CD4-positive, CD25-positive, alpha-beta regulatory T cell (primary cell): ENCODE results near the gene DIAPH2. TPM values are rescaled to one million over a fixed set of nuclear protein-coding genes. Genes with fewer than 3 reads are reported as not detected.

Source experiments
- ATAC-seq, 2 donors: fragments of 150-1000 bp; cut with Tn5 transposase; one replicate each; pipeline ENCODE4 v1.10.0; 2021; ENCODE audit warnings: low read depth in 2 of 2, moderate number of reproducible peaks in 2 of 2, moderate library complexity in 1 of 2
- DNase-seq, 3 donors: peaks; one replicate each; pipeline versions ENCODE4 v3.0.0 to v3.0.0-alpha.2; 2012 to 2022; ENCODE audit warnings: mixed read lengths in 1 of 3
- H3K27ac ChIP-seq: one replicate; pipeline ENCODE4 v1.7.0; 2013; ENCODE audit warnings: mild to moderate bottlenecking, low read length; ENCODE audit not compliant: insufficient read depth, poor library complexity, severe bottlenecking
- H3K27me3 ChIP-seq: one replicate; pipeline ENCODE4 v1.7.0; 2013; ENCODE audit warnings: low read length; ENCODE audit not compliant: control insufficient read depth, insufficient read depth
- H3K36me3 ChIP-seq: one replicate; pipeline ENCODE4 v1.7.0; 2013; ENCODE audit warnings: mild to moderate bottlenecking, low read length, moderate library complexity; ENCODE audit not compliant: control insufficient read depth, insufficient read depth
- H3K4me1 ChIP-seq: 2 replicates; pipeline ENCODE4 v1.7.0; 2013; ENCODE audit warnings: mild to moderate bottlenecking, low read length; ENCODE audit not compliant: insufficient read depth, control insufficient read depth, poor library complexity, severe bottlenecking
- H3K4me3 ChIP-seq: one replicate; pipeline ENCODE4 v1.7.0; 2013; ENCODE audit warnings: low read depth, mild to moderate bottlenecking, low read length, moderate library complexity
- H3K9me3 ChIP-seq, 2 experiments: 1 replicate in 1 of 2; 2 replicates in 1 of 2; pipeline ENCODE4 v1.7.0; 2013; ENCODE audit warnings: low read length in 2 of 2, mild to moderate bottlenecking in 1 of 2, moderate library complexity in 1 of 2; ENCODE audit not compliant: control insufficient read depth in 2 of 2
- H3K27ac Mint-ChIP-seq, 3 donors: one replicate each; pipeline ENCODE4 v1.8.0; 2020 to 2022; ENCODE audit warnings: mild to moderate bottlenecking in 3 of 3, mixed read lengths in 3 of 3, moderate library complexity in 2 of 3
- H3K27me3 Mint-ChIP-seq: one replicate; pipeline ENCODE4 v1.8.0; 2022; ENCODE audit warnings: mild to moderate bottlenecking, mixed read lengths
- H3K36me3 Mint-ChIP-seq: one replicate; pipeline ENCODE4 v1.8.0; 2020; ENCODE audit warnings: mixed read lengths
- H3K4me1 Mint-ChIP-seq, 4 donors: one replicate each; pipeline ENCODE4 v1.8.0; 2020 to 2022; ENCODE audit warnings: mixed read lengths in 4 of 4, mild to moderate bottlenecking in 1 of 4
- H3K4me3 Mint-ChIP-seq, 4 donors: one replicate each; pipeline ENCODE4 v1.8.0; 2020 to 2022; ENCODE audit warnings: mild to moderate bottlenecking in 4 of 4, mixed read lengths in 4 of 4, moderate library complexity in 3 of 4
- H3K9me3 Mint-ChIP-seq, 7 donors: one replicate each; pipeline ENCODE4 v1.8.0; 2020 to 2022; ENCODE audit warnings: mixed read lengths in 7 of 7, mild to moderate bottlenecking in 3 of 7, moderate library complexity in 2 of 7
- polyA plus RNA-seq, 4 donors: library from polyadenylated mRNA; unstranded; fragments of 300-500 nt; fragmentation: Illumina TruSeq; gene quantifications; one replicate each; pipeline ENCODE4 v1.2.3, GENCODE V29; 2021
- total RNA-seq: library from RNA; stranded (reverse); gene quantifications from one replicate; pipeline ENCODE4 v1.2.3, GENCODE V29; 2022

DIAPH2 gene
- total and polyA plus RNA-seq, 5 donors from 2014 or later: 6.3 to 17.0 (median 6.6) TPM

DNA sequence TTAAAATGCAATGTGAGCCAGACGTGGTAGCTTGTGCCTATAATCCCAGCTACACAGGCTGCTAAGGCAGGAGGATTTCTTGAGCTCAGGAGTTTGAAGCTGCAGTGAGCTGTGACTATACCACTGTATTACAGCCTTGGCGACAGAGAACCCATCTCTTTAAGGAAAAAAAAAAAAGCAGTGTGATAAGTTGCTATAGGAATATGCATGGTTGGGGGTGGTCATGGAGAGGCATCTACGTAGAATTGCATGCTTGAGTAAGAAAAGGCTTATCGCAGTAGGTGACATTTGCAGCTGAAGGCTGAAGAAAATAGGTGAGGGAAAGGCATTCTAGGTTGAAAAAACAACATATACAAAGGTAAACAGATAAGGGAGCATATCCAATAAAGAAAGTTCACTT is 4.1 kb downstream of the DIAPH2 start:
- H3K27me3 ChIP-seq: no peaks in the 10 kb centered on the region
- no peak for DNase-seq
- H3K4me3 Mint-ChIP-seq: no peak overlapping the region
- H3K27ac Mint-ChIP-seq: no peak overlapping the region
- H3K4me1 Mint-ChIP-seq: peaks cover 8 to 25% (median 14%) of the 10 kb centered on the region in 4 donors
- H3K4me3 ChIP-seq: no peak overlapping the region
- H3K27ac ChIP-seq: no peak overlapping the region
- no peaks in the 10 kb centered on the region for H3K36me3 ChIP-seq
- no peaks in the 10 kb centered on the region for H3K9me3 Mint-ChIP-seq
- peaks cover 10% of the 10 kb centered on the region for H3K4me1 ChIP-seq
- ATAC-seq: no peak
- H3K36me3 Mint-ChIP-seq: no peaks in the 10 kb centered on the region
- no peaks in the 10 kb centered on the region for H3K27me3 Mint-ChIP-seq
- H3K9me3 ChIP-seq: no peaks in the 10 kb centered on the region

DNA sequence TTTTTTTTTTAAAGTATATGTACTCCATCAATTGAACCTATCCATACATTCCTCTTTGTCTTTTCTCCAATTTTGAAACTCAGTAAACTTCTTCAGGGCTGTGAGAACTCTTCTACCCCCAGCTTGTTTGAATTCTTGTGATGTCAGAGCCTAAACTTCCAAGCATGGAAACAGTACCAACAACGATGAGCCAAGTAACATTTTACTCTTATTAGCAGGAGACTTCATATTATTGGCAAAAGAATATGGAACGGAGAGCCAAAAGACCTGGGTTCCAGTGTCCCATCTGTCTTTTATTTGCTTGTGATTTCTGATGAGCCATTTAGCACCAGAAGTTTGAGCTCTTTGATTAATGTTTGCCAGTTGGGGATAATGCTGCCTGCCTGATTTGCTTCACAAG is 5.3 kb downstream of the DIAPH2 start:
- Mint-ChIP-seq H3K36me3 (no peaks in the 10 kb centered on the region), H3K27ac (no peak overlapping the region), H3K4me1 (peaks cover 8 to 18% (median 12%) of the 10 kb centered on the region in 4 donors), H3K27me3 (no peaks in the 10 kb centered on the region), H3K4me3 (no peak overlapping the region), H3K9me3 (no peaks in the 10 kb centered on the region)
- ATAC-seq (no peak), DNase-seq (no peak)
- Histone ChIP-seq H3K27ac (no peak overlapping the region), H3K36me3 (no peaks in the 10 kb centered on the region), H3K4me3 (no peak overlapping the region), H3K4me1 (peaks cover 10% of the 10 kb centered on the region), H3K27me3 (no peaks in the 10 kb centered on the region), H3K9me3 (no peaks in the 10 kb centered on the region)

- Mint-ChIP-seq H3K27me3 (no peaks in the 10 kb centered on the region), H3K9me3 (no peaks in the 10 kb centered on the region)
Observed at GRCh38 chrX:96692454-96692853, 7.8 kb downstream of the DIAPH2 start.

DNA sequence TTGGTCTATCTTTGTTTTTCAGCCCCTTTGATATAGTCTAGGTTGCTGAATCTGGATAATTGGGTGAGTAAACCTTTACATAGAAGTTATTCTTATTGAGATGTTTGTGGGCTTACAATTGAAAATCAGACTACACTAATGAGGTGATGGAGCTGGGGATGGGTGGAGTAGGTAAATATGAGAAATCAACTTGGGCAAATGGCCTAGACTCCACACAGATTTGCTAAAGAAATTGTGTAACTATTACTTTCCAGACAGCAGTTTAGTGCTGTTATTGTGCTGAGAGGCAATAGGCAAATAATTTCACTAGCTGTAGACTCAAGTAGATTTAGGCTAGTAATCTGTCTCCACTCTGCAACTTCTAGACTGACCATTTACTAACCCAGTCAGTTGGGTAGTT is 8.2 kb downstream of the DIAPH2 start:
- no peaks in the 10 kb centered on the region for H3K36me3 Mint-ChIP-seq
- DNase-seq: no peak
- H3K4me3 Mint-ChIP-seq: no peak overlapping the region

More at GRCh38 chrX:96692454-96692853, 7.8 kb downstream of the DIAPH2 start:
- Histone ChIP-seq H3K27ac (no peak overlapping the region), H3K4me3 (no peak overlapping the region), H3K27me3 (no peaks in the 10 kb centered on the region), H3K4me1 (no peaks in the 10 kb centered on the region), H3K36me3 (no peaks in the 10 kb centered on the region), H3K9me3 (no peaks in the 10 kb centered on the region)
- H3K4me3 Mint-ChIP-seq: no peak overlapping the region
- no peaks in the 10 kb centered on the region for H3K36me3 Mint-ChIP-seq
- DNase-seq (no peak), ATAC-seq (no peak)
- H3K4me1 Mint-ChIP-seq: peaks cover 0 to 9% (median 7%) of the 10 kb centered on the region in 4 donors
- H3K27ac Mint-ChIP-seq: no peak overlapping the region

GRCh38 chrX:96693407-96693806 is 8.8 kb downstream of the DIAPH2 start:
- Mint-ChIP-seq H3K36me3 (no peaks in the 10 kb centered on the region), H3K27me3 (no peaks in the 10 kb centered on the region), H3K9me3 (no peaks in the 10 kb centered on the region), H3K4me1 (peaks cover 0 to 9% (median 7%) of the 10 kb centered on the region in 4 donors), H3K4me3 (no peak overlapping the region), H3K27ac (no peak overlapping the region)
- Histone ChIP-seq H3K27me3 (no peaks in the 10 kb centered on the region), H3K4me3 (no peak overlapping the region), H3K27ac (no peak overlapping the region), H3K36me3 (no peaks in the 10 kb centered on the region), H3K4me1 (no peaks in the 10 kb centered on the region), H3K9me3 (no peaks in the 10 kb centered on the region)
- no peak for DNase-seq
- ATAC-seq: no peak

More for the DNA sequence above, 8.2 kb downstream of the DIAPH2 start:
- no peak for ATAC-seq
- H3K4me3 ChIP-seq: no peak overlapping the region
- no peaks in the 10 kb centered on the region for H3K9me3 ChIP-seq
- Mint-ChIP-seq H3K9me3 (no peaks in the 10 kb centered on the region), H3K4me1 (peaks cover 0 to 7% (median 7%) of the 10 kb centered on the region in 4 donors), H3K27me3 (no peaks in the 10 kb centered on the region), H3K27ac (no peak overlapping the region)
- no peak overlapping the region for H3K27ac ChIP-seq
- no peaks in the 10 kb centered on the region for H3K36me3 ChIP-seq
- H3K27me3 ChIP-seq: no peaks in the 10 kb centered on the region
- H3K4me1 ChIP-seq: no peaks in the 10 kb centered on the region

DNA sequence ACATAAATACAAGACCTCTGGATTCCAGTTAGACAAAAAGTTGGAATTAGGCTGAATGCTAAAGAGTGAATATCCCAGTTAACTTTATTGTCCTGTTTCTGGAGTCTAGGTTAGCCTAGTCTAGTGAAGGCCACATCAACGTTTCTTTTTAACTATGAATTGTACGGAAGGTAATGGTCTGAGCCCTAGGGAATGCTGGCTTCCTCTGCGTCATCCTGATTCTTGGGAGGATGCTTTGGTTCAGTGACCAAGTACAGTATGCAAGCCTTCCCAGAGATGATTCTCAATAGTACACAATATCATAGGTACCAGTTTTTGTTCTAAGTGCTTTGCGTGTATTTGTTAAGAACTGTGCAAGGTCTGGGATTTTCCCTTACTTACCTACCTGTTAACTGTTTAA is 11.8 kb downstream of the DIAPH2 start:
- Mint-ChIP-seq H3K9me3 (no peaks in the 10 kb centered on the region), H3K27me3 (no peaks in the 10 kb centered on the region), H3K4me3 (no peak overlapping the region), H3K36me3 (no peaks in the 10 kb centered on the region), H3K27ac (no peak overlapping the region), H3K4me1 (peaks cover 0 to 12% (median 3%) of the 10 kb centered on the region in 4 donors)
- H3K4me3 ChIP-seq: no peak overlapping the region
- no peak for DNase-seq
- H3K9me3 ChIP-seq: no peaks in the 10 kb centered on the region
- no peaks in the 10 kb centered on the region for H3K27me3 ChIP-seq
- no peak for ATAC-seq
- no peaks in the 10 kb centered on the region for H3K4me1 ChIP-seq
- no peaks in the 10 kb centered on the region for H3K36me3 ChIP-seq
- no peak overlapping the region for H3K27ac ChIP-seq

DNA sequence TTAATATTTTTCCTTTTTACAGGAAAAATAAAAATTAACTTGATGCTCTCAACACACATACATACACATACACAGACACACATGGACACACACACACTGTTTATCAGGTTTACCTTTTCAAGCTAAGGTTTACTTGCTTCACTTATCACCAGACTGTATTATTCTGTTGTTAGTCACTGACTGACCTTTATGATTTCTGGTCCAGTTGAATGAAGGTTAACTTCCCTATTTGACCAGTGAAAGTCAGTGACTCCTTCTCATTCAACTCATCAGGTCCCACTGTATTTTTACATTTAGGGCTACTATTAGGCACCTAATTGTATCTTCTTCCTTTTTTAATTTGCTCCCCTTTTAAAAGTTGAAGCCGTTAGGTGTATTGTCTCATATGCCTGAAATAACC is 16.0 kb downstream of the DIAPH2 start:
- no peak for ATAC-seq
- no peak overlapping the region for H3K4me3 Mint-ChIP-seq
- no peak for DNase-seq
- no peaks in the 10 kb centered on the region for H3K27me3 Mint-ChIP-seq
- no peaks in the 10 kb centered on the region for H3K9me3 Mint-ChIP-seq
- no peaks in the 10 kb centered on the region for H3K36me3 ChIP-seq
- H3K4me1 Mint-ChIP-seq: peaks cover 0 to 12% (median 3%) of the 10 kb centered on the region in 4 donors
- H3K4me3 ChIP-seq: no peak overlapping the region
- H3K4me1 ChIP-seq: no peaks in the 10 kb centered on the region
- no peak overlapping the region for H3K27ac Mint-ChIP-seq
- H3K36me3 Mint-ChIP-seq: no peaks in the 10 kb centered on the region
- no peaks in the 10 kb centered on the region for H3K27me3 ChIP-seq
- no peaks in the 10 kb centered on the region for H3K9me3 ChIP-seq
- H3K27ac ChIP-seq: no peak overlapping the region

DNA sequence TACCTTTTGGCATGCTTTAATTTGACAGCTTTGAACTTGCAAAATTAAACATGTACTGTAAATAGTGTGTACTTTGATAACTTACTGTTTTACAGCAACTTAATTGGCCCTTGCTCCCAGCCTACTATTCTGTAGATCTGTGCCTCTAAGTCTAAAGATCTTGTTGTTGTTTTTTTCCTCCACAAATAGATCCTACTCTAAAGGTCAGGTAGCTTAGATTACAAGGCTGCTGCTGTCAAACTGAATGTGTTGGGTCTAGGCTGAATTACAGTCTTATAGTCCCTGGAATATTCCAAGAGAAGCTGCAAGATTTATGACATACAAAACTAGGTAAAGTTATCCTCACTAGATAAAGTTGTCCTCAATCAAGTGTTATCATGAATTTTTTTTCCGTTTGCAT is 18.7 kb downstream of the DIAPH2 start:
- Histone ChIP-seq H3K4me1 (no peaks in the 10 kb centered on the region), H3K27ac (no peak overlapping the region), H3K4me3 (no peak overlapping the region), H3K36me3 (no peaks in the 10 kb centered on the region), H3K27me3 (no peaks in the 10 kb centered on the region), H3K9me3 (no peaks in the 10 kb centered on the region)
- H3K36me3 Mint-ChIP-seq: peaks cover 3% of the 10 kb centered on the region
- no peak for ATAC-seq
- no peak overlapping the region for H3K4me3 Mint-ChIP-seq
- H3K9me3 Mint-ChIP-seq: peaks cover 0 to 1% (median 0%) of the 10 kb centered on the region in 7 donors
- H3K27me3 Mint-ChIP-seq: no peaks in the 10 kb centered on the region
- H3K27ac Mint-ChIP-seq: no peak overlapping the region
- no peak for DNase-seq
- H3K4me1 Mint-ChIP-seq: peaks cover 4 to 12% (median 7%) of the 10 kb centered on the region in 4 donors
